SK-N-SH (cell line): Measurements from ENCODE around the gene MBNL1. TPM values are rescaled to one million over a fixed set of nuclear protein-coding genes. Genes with fewer than 3 reads are reported as not detected.

Experiments used
- CTCF ChIA-PET: fragments of 300-600, 350-600 bp; formaldehyde crosslinking; extraction: SDS; loops from one replicate; lab custom pipeline; 2021; lab: Yijun Ruan, JAX
- POLR2A ChIA-PET: fragments of 350-600 bp; sonication (Branson Sonifier 250); formaldehyde crosslinking; extraction: SDS; loops from one replicate; lab custom pipeline; 2020; ENCODE audit warnings: antibody characterized with exemption, inconsistent platforms; lab: Yijun Ruan, JAX
- DNase-seq: peaks from one replicate; pipeline ENCODE4 v3.0.0; 2012
- H2AFZ ChIP-seq: fragments of 200-600 bp; sonication (generic); 2 replicates; pipeline ENCODE4 v1.8.1; 2016; ENCODE audit warnings: antibody characterized with exemption, mild to moderate bottlenecking, low read depth
- H3F3A ChIP-seq: fragments of 200-600 bp; sonication (generic); replicated peaks from 2 replicates; pipeline ENCODE3; 2016; ENCODE audit warnings: antibody characterized with exemption, mild to moderate bottlenecking; ENCODE audit not compliant: insufficient read depth
- H3K27ac ChIP-seq, 2 experiments: fragments of 200-500 bp in 1 of 2; fragments of 200-600 bp in 1 of 2; sonication (Bioruptor generic) in 1 of 2; sonication (generic), shearing (Covaris generic) in 1 of 2; 2 replicates each; pipeline versions ENCODE4 v1.5.1 to v1.6.1; 2014 to 2016; ENCODE audit warnings: low read depth in 2 of 2, inconsistent platforms in 1 of 2, low read length in 1 of 2, mild to moderate bottlenecking in 1 of 2, mixed read lengths in 1 of 2
- H3K27me3 ChIP-seq: fragments of 200-600 bp; sonication (generic), shearing (Covaris generic); 2 replicates; pipeline ENCODE4 v1.6.1; 2016; ENCODE audit warnings: mixed run types; ENCODE audit not compliant: insufficient read depth
- H3K36me3 ChIP-seq, 2 experiments: fragments of 200-500 bp in 1 of 2; fragments of 200-600 bp in 1 of 2; sonication (Bioruptor generic) in 1 of 2; sonication (generic) in 1 of 2; replicated peaks in 1 of 2; 2 replicates each; pipeline versions ENCODE3 to v1.5.1; 2014 to 2016; ENCODE audit warnings: low read length in 1 of 2, mild to moderate bottlenecking in 1 of 2; ENCODE audit not compliant: insufficient read depth in 2 of 2, control insufficient read depth in 1 of 2
- H3K4me1 ChIP-seq, 2 experiments: fragments of 200-500 bp in 1 of 2; fragments of 200-600 bp in 1 of 2; sonication (Bioruptor generic) in 1 of 2; sonication (generic), shearing (Covaris generic) in 1 of 2; 2 replicates each; pipeline versions ENCODE4 v1.5.1 to v1.6.1; 2014 to 2016; ENCODE audit warnings: low read depth in 1 of 2, low read length in 1 of 2, mixed run types in 1 of 2; ENCODE audit not compliant: insufficient read depth in 2 of 2, control insufficient read depth in 1 of 2
- H3K4me2 ChIP-seq: fragments of 200-600 bp; sonication (generic), shearing (Covaris generic); 2 replicates; pipeline ENCODE4 v1.6.1; 2017; ENCODE audit warnings: mixed run types
- H3K4me3 ChIP-seq, 2 experiments: fragments of 200-500 bp in 1 of 2; fragments of 200-600 bp in 1 of 2; sonication (Bioruptor generic) in 1 of 2; sonication (generic), shearing (Covaris generic) in 1 of 2; 2 replicates each; pipeline versions ENCODE4 v1.5.1 to v1.8.1; 2014 to 2016; ENCODE audit warnings: low read depth in 2 of 2, inconsistent platforms in 1 of 2, low read length in 1 of 2, mild to moderate bottlenecking in 1 of 2, mixed read lengths in 1 of 2, moderate library complexity in 1 of 2
- H3K79me2 ChIP-seq: fragments of 200-600 bp; sonication (generic); 2 replicates; pipeline ENCODE4 v1.8.1; 2017; ENCODE audit warnings: mild to moderate bottlenecking; ENCODE audit not compliant: insufficient read depth
- H3K9ac ChIP-seq: fragments of 200-600 bp; sonication (generic); 2 replicates; pipeline ENCODE4 v1.6.1; 2017; ENCODE audit warnings: mixed run types
- H3K9me2 ChIP-seq: fragments of 200-600 bp; sonication (generic); 2 replicates; pipeline ENCODE4 v1.6.1; 2017; ENCODE audit warnings: mixed run types
- H3K9me3 ChIP-seq: fragments of 200-600 bp; sonication (generic); 2 replicates; pipeline ENCODE4 v1.6.1; 2017; ENCODE audit warnings: mixed run types, mild to moderate bottlenecking, moderate library complexity
- H4K20me1 ChIP-seq: fragments of 200-600 bp; sonication (generic); 2 replicates; pipeline ENCODE4 v1.6.1; 2017; ENCODE audit warnings: mild to moderate bottlenecking, mixed run types; ENCODE audit not compliant: insufficient read depth
- FOXJ3 ChIP-seq: sonication (generic); formaldehyde crosslinking; IDR thresholded peaks from 2 replicates; pipeline ENCODE4 v1.5.1; 2020; ENCODE audit warnings: mild to moderate bottlenecking, missing genetic modification reagents
- FOXM1 ChIP-seq: IDR thresholded peaks from 2 replicates; pipeline ENCODE4 v1.4.0; 2012; ENCODE audit warnings: low read depth, mild to moderate bottlenecking
- GABPA ChIP-seq: IDR thresholded peaks from 2 replicates; pipeline ENCODE4 v1.4.0; 2012; ENCODE audit warnings: low read depth, mild to moderate bottlenecking
- GATA2 ChIP-seq: sonication (generic); formaldehyde crosslinking; IDR thresholded peaks from 2 replicates; pipeline ENCODE4 v1.5.0; 2020; ENCODE audit warnings: mild to moderate bottlenecking, missing genetic modification reagents
- MXI1 ChIP-seq: IDR thresholded peaks from 2 replicates; pipeline ENCODE4 v1.6.1; 2012; ENCODE audit warnings: mild to moderate bottlenecking, low read depth, low read length, improper control_type of control experiment
- RCOR1 ChIP-seq: fragments of 150-350 bp; IDR thresholded peaks from 2 replicates; pipeline ENCODE4 v1.6.1; 2017; ENCODE audit warnings: antibody characterized with exemption, low read length
- SIN3A ChIP-seq: IDR thresholded peaks from 2 replicates; pipeline ENCODE4 v1.6.1; 2012; ENCODE audit warnings: low read depth, mild to moderate bottlenecking, low read length, moderate library complexity, borderline replicate concordance
- TCF12 ChIP-seq: IDR thresholded peaks from 2 replicates; pipeline ENCODE4 v1.4.0; 2012
- ZBTB33 ChIP-seq: IDR thresholded peaks from 2 replicates; pipeline ENCODE4 v1.4.0; 2012; ENCODE audit warnings: low read depth, borderline replicate concordance
- WGBS: methylation state at CpG from one replicate; pipeline ENCODE4 v1.1.6; 2017; ENCODE audit warnings: low lambda C conversion rate; 5-methylcytosine and 5-hydroxymethylcytosine counted together
- polyA plus RNA-seq, 3 experiments: library from polyadenylated mRNA; depleted of rRNA; stranded (reverse); fragments of >200 nt; gene quantifications; 2 replicates each; pipeline ENCODE4 v1.2.3, GENCODE V29; 2012
- TF ChIP-seq, protein P1 (sequence below): IDR thresholded peaks from 2 replicates; pipeline ENCODE4 v1.6.1; 2012; ENCODE audit warnings: mild to moderate bottlenecking, low read depth, low read length, moderate library complexity

MBNL1 gene
- polyA plus RNA-seq, 1 of the 3 experiments (the other 2 are of a cell fraction): 44.3 TPM

- Histone ChIP-seq H3K9me2 (no peaks in the 10 kb centered on the region), H4K20me1 (peaks cover 29% of the 10 kb centered on the region), H3K79me2 (peaks cover 98% of the 10 kb centered on the region), H3K27me3 (no peaks in the 10 kb centered on the region), H3K9me3 (0 out of 2 replicates have a peak, but pooled peaks cover 3% of the 10 kb centered on the region), H3K36me3 (peaks cover 12 to 63% of the 10 kb centered on the region in 2 experiments), H3K9ac (no peak overlapping the region), H3F3A (peaks cover 31% of the 10 kb centered on the region), H2AFZ (no peak overlapping the region), H3K4me1 (peaks cover 6 to 17% of the 10 kb centered on the region in 2 experiments; a peak in 2 of 4 replicates), H3K4me3 (no peak overlapping the region; a peak in 1 of 4 replicates), H3K27ac (peak overlapping the region in 1 of 2 experiments; percentile 27; a peak in 2 of 4 replicates), H3K4me2 (peak overlapping the region; percentile 11; the same call in 1 of the 2 replicates)
- POLR2A ChIA-PET: no interaction called here
- WGBS: 59% methylated on average over 7 of the region's 7 CpGs
- TF ChIP-seq GATA2 (CRISPR knock-in tag) (peak; percentile 69), MXI1 (peak; percentile 34; the same call in 1 of the 2 replicates), FOXJ3 (CRISPR knock-in tag) (0 out of 2 replicates have a peak, but pooled peaks have one; percentile 22), SIN3A (no peak)
- CTCF ChIA-PET: interaction anchor here (0.6 to 1.3 kb wide), 5 partner anchors 30 to 364 kb away, joined by 3 to 4 read pairs (median 3); no protein-coding TSS in a partner anchor
- DNase-seq: peak; percentile 22
Observed at GRCh38 chr3:152436707-152437590, 168.2 kb downstream of the MBNL1 start.

- CTCF ChIA-PET: interaction anchor here (1.0 kb wide), 2 partner anchors 35 to 254 kb away, joined by 3 read pairs; no protein-coding TSS in a partner anchor
- peaks cover 29% of the 10 kb centered on the region for H4K20me1 ChIP-seq
- no peak for DNase-seq
- peaks cover 38% of the 10 kb centered on the region for H3F3A ChIP-seq
- no peaks in the 10 kb centered on the region for H3K27me3 ChIP-seq
- TF ChIP-seq GABPA (no peak), RCOR1 (no peak), GATA2 (CRISPR knock-in tag) (no peak), ZBTB33 (no peak), TCF12 (no peak), FOXM1 (no peak)
- TF ChIP-seq, protein P1, sequence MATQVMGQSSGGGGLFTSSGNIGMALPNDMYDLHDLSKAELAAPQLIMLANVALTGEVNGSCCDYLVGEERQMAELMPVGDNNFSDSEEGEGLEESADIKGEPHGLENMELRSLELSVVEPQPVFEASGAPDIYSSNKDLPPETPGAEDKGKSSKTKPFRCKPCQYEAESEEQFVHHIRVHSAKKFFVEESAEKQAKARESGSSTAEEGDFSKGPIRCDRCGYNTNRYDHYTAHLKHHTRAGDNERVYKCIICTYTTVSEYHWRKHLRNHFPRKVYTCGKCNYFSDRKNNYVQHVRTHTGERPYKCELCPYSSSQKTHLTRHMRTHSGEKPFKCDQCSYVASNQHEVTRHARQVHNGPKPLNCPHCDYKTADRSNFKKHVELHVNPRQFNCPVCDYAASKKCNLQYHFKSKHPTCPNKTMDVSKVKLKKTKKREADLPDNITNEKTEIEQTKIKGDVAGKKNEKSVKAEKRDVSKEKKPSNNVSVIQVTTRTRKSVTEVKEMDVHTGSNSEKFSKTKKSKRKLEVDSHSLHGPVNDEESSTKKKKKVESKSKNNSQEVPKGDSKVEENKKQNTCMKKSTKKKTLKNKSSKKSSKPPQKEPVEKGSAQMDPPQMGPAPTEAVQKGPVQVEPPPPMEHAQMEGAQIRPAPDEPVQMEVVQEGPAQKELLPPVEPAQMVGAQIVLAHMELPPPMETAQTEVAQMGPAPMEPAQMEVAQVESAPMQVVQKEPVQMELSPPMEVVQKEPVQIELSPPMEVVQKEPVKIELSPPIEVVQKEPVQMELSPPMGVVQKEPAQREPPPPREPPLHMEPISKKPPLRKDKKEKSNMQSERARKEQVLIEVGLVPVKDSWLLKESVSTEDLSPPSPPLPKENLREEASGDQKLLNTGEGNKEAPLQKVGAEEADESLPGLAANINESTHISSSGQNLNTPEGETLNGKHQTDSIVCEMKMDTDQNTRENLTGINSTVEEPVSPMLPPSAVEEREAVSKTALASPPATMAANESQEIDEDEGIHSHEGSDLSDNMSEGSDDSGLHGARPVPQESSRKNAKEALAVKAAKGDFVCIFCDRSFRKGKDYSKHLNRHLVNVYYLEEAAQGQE: no peak
- H3K27ac ChIP-seq: peak overlapping the region; percentile 5 to 11; a peak in 2 of 4 replicates
- H3K9me3 ChIP-seq: 0 out of 2 replicates have a peak, but pooled peaks cover 3% of the 10 kb centered on the region
- H3K4me3 ChIP-seq: no peak overlapping the region
- WGBS: 90% methylated on average over 1 of the region's 1 CpG
- no peak overlapping the region for H2AFZ ChIP-seq
- no peak overlapping the region for H3K4me2 ChIP-seq
- POLR2A ChIA-PET: no interaction called here
- peaks cover 4 to 58% of the 10 kb centered on the region in 2 experiments for H3K36me3 ChIP-seq
- no peaks in the 10 kb centered on the region for H3K9me2 ChIP-seq
- H3K79me2 ChIP-seq: peaks cover 100% of the 10 kb centered on the region
- no peak overlapping the region for H3K9ac ChIP-seq
- peaks cover 6 to 26% of the 10 kb centered on the region in 2 experiments; a peak in 2 of 4 replicates for H3K4me1 ChIP-seq
Observed at GRCh38 chr3:152438181-152438580, 169.5 kb downstream of the MBNL1 start.
